Islet precursor cell (in vitro differentiated cells): Measurements from ENCODE around the gene PPP1R7.
"Not testable (repeated sequence)": the region's sequence is repeated elsewhere in the genome, so short reads cannot be mapped to it uniquely, and the experiment has no call there.

ENCODE experiments used
- DNase-seq: peaks from one replicate; pipeline ENCODE4 v3.0.0-alpha.2; 2018

The PPP1R7 gene, protein sequence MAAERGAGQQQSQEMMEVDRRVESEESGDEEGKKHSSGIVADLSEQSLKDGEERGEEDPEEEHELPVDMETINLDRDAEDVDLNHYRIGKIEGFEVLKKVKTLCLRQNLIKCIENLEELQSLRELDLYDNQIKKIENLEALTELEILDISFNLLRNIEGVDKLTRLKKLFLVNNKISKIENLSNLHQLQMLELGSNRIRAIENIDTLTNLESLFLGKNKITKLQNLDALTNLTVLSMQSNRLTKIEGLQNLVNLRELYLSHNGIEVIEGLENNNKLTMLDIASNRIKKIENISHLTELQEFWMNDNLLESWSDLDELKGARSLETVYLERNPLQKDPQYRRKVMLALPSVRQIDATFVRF

DNA sequence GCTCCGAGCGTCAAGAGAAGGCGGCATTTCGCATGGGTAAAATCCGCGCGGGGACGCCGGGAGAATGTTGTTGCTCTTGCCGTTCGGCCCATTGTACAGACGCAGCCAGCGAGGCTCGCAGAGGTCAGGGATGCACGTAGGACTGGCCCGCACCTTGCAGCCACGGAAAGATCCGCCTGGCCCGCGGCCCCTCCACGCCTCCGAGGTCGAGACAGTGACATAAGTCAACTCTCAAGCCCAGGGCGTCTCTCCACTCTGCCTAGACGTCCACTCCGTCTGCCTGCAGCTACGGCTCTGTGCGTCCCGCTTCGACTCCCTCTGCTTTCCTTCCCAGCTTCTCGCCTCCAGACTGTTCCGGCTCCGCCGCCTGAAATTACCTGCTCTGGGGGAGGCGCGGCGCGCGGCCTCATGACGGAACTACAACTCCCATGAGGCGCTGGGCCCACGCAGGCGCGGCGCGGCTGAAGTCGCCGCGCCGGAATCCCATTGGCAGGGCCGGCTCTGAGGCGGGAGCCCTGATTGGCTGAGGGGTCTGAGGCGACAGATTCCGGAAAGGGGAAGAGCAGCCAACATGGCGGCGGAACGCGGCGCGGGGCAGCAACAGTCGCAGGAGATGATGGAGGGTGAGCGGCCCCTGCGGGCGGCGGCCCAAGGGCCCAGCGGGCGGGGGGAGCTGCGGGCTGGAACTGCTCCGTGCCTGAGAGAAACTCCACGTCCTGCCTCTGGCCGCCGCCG lies at the start of gene PPP1R7:
TSS of gene PPP1R7 (plus strand) at position 543 of the 735 bp plus-strand sequence. CDS start at position 572, 29 bp downstream.
- peak; percentile 99 for DNase-seq

DNA sequence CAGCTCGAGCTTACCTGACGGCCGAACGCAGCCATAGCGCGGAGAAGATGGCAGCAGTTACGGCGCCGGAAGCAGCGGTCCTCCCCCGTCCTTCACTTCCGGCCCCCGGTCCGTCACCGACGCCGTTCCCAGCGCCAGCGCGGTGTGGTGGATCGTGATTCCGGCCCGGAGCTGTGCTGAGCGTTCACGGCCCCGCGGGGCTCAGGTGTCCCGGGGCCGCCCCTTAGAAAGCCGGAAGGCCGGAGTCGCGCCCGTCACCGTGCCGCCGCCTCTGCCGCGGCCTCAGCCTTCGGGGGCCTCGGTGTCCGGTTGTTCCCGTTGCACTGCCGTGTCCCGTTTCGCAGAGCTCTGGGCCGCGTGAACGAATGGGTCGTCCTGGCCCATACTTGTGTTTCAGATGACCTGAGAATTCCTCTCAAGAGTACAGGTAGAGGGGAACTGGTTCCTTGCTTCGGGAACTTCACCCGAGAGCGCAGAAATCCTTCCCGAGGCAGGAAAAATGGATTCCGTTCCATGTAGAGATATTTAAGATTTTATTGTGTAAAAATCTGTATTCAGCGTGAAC lies 47.9 kb upstream of the PPP1R7 start, which contains the start of gene MTERF4:
TSS of gene MTERF4 (minus strand) at position 49 of the 565 bp plus-strand sequence. CDS start at position 35, 14 bp downstream.
- peak; percentile 90 for DNase-seq

DNA sequence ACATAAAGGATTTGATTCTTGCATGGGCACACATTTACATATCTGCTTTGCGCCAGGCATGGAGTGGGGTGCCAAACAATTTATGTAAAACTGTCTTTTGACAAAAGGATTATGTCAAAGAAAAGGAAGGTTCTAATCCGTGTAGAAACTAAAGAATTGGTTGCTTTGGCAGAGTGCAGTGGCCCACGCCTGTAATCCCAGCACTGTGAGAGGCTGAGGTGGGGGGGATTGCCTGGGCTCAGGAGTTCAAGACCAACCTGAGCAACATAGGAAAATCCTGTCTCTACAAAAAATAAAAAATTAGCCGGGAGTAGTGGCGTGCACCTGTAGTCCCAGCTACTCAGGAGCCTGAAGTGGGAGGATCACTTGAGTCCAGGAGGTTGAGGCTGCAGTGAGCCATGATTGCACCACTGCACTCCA lies 47.1 kb upstream of the PPP1R7 start:
- DNase-seq: peak; percentile 14

DNA sequence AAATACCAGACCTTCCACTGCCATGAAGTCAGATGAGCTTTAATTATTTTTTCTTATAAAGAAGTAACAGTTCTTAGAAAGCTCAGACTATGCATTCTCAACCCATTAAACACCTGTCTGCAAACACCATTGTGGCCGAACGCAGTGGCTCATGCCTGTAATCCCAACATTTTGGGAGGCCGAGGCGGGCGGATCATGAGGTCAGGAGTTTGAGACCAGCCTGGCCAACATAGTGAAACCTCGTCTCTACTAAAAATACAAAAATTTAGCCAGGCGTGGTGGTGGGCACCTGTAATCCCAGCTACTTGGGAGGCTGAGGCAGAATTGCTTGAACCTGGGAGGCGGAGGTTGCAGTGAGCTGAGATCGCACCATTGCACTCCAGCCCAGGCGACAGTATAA lies 45.7 kb upstream of the PPP1R7 start:
- not testable (repeated sequence) for DNase-seq

DNA sequence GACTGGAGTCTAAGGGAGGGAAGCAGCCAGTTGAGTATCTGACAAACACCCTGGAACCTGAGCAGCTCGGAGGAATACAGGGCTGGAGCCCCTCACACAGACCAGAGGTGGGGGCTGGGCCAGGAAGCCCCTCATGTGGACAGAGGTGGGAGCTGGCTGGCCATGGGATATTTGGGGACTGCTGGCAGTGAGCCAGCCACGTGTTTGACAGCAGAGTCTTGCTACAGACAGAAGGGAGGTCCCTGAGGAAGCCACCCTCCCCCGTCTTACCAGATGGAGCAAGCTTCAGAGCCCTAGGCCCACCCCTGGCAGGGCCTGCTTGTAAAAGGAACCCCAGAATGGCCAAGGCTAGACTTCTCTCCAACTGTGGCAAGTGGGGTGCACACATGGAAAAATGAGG lies 44.6 kb upstream of the PPP1R7 start:
- DNase-seq: peak; percentile 35

DNA sequence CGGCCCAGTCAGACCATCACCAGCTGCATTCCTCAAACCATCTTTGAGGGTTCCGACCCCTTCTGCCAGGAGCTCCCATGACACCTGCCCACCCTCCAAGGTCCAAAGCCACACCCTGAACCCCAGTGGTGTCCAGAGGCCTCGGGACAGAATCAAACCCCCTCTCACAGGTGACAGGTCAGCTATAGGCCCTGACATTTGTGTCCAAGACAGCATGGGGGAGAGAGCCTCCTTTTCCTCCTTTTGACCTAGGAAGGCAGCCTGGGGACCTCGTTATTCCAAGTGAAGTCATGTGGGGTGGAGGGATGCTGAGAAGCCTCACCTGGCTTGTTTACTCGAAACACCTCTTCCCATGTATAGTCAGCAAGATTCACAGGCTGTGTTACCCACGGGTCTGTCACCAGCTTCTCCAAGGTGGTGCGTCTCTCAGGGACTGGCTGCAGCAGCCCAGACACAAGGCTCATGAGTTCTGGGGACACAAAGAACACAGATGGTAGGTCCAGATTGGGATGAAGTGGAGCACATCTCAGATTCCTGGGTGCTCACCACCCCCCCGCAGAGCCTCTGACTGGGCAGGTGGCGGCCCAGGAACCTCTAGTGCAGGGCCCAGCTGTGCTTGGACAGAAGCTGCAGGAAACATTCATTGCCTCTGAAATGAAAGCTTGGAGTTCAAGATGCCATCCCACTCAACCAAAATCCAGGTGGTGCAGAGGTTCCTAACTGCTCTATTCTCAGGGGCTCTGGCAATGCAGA lies 43.1 kb upstream of the PPP1R7 start:
- no peak for DNase-seq

DNA sequence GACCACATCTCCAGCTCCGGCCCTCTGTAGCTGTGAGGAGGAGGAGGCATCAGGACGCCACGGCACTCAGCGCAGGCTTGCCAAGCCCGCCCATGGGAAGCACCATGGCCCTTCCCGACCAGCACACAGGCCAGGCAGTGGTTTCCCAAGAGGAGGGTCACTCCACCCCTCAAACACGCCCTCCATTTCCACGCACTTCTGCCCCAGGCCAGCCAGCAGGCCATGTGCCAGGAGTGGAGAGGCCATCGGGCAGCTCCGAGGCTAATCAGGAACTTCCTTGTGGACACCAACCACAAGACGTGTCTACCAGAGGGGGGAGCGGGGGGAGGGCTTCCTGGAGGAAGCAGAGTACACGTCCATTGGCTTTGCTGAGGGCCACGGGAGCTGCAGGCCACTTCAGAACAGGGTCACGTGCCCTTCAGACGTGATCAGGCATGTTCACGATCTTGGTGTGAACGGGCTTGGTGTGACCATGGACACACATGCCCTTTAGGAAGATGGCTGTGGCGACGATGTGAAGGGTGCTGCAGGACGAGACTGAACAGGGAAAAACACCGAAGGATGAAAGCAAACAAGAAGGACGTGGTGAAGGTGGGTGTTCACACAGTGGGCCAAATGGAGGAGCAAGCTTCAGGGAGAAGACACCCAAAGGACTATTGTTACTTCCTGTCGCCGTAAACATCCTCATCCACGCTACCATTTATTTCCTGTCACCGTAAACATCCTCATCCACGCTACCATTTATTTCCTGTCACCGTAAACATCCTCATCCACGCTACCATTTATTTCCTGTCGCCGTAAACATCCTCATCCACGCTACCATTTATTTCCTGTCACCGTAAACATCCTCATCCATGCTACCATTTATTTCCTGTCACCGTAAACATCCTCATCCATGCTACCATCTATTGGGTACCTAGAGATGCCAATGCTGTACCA lies 41.7 kb upstream of the PPP1R7 start:
- no peak for DNase-seq

DNA sequence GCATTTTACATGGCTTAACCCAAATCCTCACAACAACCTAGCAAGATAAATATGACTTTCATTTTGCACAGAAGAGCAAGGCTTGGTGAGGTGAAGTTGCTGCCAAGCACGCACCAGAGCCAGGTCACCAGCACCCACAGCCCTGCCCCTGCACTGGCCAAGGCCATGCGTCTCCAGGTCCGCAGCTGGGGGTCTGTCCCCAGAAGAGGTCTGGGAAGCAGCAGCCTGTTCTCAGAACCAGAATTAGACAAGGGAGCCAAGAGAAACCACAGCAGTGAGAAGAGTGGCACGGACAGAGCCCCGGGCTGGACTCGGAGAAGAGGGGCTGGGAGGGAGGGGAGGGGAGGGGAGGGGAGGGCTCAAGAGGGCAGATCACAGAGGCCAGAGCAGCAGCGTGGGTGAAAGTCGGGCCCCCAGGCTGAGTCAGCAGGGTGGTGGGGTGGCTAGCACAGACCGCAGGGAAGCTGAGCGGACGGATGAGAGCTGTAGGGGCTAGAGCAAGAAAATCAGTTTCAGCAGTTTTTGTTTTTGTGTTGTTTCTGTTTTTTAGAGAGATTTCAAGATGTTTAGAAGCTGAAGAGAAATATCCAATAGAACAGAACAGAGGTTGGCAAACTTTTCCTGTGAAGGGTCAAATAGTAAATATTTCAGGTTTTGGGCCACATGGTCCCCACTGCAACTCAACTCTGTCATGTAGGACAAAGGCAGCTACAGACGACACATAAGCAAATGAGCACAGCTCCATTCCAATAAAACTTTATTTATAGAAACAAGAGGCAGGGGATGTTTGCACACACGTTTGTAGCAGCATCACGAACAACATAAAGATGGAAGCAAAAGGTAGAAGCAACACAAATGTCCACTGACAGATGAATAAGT lies 40.8 kb upstream of the PPP1R7 start:
- DNase-seq: no peak

DNA sequence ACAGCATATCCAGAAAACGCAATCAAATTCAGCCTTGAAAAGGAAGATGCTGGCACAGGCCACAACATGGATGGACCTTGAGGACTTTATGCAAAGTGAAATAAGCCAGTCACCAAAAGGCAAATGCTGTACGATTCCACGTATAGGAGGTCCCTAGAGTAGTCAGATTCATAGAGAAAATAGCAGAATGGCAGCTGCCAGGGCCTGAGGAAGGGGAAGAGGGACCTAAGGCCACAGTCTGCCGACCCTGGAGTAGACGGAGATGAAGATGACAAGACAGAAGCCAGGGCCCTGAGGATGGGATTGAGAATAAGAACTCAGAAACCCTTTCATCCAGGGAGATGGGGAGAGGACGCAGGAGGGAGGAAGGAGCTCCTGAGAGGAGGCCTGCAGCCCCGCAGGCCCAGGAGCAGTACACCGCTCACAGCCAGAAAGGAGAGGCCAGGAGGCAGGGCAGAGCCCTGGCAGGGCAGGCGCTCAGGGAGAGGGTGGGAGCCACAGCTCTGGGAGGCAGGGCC lies 40.1 kb upstream of the PPP1R7 start:
- DNase-seq: no peak

DNA sequence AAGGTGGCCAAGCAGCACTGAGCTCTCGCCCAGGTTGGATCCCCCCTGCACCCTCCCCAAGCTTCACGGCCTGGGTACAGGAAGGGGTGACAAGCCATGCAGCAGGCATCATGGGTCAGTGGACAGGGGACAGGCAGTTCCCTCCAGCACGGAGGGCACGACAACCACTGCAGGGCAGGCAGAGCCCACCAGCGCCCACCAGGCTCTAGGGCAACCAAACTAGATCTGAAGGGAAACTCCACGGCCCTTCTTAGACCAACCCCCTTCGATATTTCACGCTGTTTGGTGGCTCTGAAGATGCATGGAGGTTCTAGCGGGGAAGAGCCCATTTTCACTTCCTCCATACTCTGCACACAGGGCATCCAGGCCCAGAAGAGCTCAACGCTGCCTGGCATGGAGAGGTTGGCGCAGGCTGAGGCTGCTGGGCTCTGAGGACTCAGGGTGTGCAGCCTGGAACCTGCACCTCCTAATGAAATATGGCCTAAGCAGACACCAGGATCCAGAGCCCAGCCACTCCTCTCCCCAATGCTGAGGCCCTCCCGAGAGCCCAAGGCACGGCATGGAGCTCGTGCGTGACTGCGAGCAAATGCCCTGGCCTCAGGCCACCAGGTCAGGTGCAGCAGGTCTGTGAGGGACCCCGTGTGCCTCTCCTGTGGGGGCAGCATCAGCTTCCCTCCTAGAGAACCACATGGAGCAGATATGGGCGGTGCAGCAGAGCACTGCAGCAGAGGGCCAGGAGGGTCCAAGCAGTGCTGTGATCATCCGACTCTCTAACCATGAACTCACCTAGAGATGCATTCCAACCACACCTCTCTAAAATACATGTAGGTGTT lies 39.4 kb upstream of the PPP1R7 start:
- no peak for DNase-seq

DNA sequence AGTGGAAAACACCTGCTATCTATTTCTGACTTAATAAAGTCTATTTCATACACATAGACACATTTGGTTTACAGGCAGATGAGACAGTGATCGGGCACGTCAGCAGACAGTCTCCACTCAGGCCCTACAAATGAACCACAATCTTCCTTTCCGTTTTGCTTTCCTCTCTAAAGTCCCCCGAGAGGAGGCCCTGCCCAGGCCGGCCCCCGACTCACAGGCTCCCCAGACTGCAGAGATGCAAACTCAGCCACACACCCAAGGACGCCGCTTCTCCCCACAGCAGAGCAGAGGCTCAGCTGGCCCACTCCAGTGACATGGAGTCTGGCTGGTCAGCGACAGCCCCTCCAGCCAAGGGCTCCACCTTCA lies 38.8 kb upstream of the PPP1R7 start:
- no peak for DNase-seq

DNA sequence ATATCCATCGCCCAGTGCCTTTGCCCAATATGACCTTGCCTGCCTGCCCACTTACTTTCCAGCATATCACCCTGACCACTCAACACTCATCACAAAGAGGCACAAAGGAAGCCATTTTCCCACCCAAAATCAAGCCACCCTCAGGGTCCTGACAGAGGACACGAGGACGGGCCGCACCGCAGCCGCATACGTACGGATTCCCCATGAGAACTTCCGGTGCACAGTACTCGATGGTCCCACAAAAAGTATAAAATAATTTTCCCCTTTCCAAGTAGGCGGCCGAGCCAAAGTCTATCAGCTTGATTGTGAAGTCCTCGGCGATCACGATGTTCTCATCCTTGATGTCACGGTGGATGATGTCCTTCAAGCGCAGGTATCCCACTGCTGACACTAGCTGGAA lies 38.2 kb upstream of the PPP1R7 start:
- no peak for DNase-seq

DNA sequence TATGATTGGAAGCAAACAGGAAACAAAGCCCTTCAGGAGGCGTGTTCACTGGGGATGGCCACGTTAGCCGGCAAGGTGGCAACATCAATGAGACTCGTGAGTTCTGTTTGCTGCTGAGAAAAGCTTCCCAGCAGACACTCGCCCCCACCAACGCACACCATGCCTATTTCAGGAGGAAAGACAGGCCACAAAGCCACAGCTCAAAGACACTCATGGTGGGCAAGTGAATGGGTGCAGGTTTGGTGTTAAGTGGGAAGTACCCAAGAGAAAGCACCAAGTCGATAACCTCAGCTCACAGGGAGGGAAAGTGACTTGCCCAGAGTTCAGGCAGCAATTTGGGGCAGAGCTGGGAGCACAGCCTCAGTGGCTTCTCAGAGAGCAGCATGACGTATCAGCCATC lies 37.7 kb upstream of the PPP1R7 start:
- peak; percentile 38 for DNase-seq

DNA sequence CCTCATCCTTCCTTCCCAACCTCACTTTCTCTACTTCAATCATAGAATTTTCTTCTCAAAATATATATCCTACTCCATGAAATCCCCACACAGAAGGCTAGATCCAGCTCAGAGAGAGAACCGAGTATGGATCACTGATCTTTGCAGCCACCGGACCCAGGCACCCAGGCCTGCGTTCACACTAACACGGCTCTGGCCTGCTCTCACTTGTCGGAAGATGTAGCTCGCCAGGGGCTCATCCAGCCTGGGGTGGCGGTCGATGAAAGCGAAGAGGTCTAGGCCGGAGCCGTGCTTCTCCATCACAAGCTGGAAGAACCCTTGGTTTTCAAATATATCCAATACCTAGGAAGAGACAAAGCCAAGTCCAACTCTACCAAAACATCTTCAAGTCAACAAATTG lies 35.4 kb upstream of the PPP1R7 start:
- peak; percentile 21 for DNase-seq

DNA sequence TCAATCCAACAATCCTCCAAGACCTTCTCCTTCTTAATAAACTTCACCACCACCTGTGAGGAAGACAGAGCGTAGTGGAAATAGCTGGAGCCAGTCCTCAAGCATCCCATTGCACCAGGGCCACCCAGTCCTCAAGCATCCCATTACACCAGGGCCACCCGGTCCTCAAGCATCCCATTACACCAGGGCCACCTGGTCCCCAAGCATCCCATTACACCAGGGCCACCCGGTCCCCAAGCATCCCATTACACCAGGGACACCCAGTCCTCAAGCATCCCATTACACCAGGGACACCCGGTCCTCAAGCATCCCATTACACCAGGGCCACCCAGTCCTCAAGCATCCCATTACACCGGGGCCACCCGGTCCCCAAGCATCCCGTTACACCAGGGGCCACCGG lies 34.9 kb upstream of the PPP1R7 start:
- DNase-seq: no peak

DNA sequence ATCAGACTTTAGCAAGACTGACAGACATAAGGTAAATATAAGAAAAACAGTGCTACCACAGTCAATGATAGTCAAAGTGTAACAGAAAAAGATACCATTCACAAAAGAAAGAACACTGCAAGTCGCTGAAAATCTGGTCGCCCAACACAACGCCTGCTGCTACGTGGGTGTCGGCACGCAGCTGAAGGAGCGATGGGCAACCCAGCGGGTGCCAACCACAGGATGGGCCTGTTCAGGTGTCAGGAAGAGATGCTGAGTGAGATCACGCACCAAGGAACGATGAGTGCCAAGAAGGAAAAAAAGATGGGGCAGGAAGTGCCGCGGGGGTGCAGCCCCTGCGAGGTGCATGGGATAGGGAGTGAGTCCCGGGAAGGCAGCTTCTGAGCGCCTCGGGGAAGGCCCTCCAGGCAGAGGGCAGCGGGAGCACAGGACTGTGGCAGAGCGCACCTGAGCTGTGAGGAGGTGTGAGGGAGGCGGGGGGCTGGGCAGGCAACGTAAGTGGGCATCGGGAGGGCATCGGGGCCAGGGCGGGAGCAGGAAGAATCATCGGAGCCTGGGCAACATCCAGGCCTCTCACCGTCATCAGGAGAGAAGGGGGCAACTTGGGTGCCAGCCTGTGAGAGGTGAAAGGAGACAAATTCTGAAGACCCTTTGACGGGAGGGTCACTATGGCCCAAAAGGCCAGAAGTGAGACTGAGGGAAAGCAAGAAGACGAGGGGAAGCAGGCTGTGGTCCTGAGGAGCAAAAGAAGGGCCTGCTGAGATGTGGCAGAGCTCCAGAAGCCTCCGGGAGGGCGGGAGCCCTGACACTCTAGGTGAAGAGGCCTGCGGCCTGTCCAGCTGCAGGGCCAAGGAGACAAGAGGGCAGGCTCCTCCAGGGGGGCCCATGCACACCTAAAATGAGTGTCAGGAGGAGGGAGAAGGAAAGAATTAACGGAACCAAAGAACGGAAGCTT lies 33.4 kb upstream of the PPP1R7 start:
- peak; percentile 42 for DNase-seq

DNA sequence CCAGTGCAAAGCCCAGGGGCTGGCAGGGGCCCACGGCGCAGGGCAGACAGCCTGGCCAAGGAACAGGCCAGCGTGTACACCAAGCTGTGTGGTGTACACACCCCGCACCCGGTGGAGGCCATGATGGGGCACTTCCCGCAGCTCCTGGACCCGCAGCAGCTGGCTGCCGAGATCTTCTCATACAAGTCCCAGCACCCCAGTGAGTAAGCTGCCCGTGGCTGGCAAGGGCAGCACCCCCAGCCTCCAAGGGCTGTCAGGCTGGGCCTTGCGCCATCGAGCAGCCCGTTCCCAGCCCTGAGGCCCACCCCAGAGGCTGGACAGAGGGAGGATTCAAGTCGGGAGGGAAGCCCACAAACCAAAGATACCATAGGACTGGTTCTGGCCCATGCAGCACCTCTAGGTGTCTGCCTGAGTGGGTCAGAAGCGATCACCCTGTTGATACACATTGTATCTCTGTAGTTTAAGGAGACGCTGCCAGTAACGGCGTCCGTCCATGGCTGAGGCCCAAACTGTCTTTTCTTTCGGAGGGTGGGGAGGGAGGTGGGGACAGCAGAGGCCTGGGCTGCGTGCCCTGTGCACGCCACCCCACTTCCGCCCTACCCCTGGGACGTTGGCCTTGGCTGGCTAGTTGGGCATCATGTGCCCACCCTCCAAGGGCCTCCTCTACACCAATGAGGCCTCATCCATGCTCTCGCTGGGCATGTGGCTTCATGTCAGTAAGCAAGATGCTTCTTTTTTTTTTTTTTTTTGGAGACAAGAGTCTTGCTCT lies 31.3 kb upstream of the PPP1R7 start:
- DNase-seq: peak; percentile 35

DNA sequence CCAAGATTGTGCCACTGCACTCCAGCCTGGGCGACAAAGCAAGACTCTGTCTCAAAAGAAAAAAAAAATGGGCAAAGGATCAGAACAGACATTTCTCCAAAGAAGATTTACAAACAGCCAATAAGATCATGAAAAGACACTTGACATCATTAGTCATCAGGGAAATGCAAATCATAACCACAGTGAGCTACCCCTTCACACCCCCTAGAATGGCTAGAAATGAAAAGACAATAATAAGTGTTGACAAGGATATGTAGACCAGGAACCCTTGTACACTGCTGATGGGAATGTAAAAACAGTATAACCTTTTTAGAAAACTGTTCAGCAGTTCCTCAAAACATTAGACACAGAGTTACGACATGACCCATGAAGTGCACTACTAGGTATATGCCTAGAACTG lies 29.8 kb upstream of the PPP1R7 start:
- DNase-seq: no peak
